C4-2B (cell line): ENCODE measurements around the gene IMPDH1.

Source experiments
- ZFX ChIP-seq: fragments of 450-650 bp; IDR thresholded peaks from 2 replicates; pipeline ENCODE4 v1.6.1; 2017
- TF ChIP-seq, protein P1 (sequence below): fragments of 450-650 bp; conservative IDR thresholded peaks from 2 replicates; pipeline ENCODE4 v1.5.1; 2017; ENCODE audit warnings: mild to moderate bottlenecking

DNA sequence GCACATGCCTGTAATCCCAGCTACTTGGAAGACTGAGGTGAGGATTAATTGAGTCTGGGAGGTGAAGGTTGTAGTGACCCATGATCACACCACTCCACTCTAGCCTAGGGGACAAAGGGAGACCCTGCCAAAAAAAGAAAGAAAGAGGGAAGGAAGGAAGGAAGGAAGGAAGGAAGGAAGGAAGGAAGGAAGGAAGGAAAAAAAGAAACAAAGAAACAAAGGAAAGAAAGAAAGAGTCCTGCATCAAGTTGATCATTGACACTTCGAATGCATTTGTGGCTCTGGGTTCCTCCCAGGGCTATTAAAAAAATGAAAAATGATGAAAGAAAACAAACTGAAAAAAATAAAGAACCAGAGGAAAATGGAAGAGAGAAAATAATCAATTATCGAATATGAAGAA lies 44.4 kb downstream of the IMPDH1 start:
- TF ChIP-seq, protein P1, sequence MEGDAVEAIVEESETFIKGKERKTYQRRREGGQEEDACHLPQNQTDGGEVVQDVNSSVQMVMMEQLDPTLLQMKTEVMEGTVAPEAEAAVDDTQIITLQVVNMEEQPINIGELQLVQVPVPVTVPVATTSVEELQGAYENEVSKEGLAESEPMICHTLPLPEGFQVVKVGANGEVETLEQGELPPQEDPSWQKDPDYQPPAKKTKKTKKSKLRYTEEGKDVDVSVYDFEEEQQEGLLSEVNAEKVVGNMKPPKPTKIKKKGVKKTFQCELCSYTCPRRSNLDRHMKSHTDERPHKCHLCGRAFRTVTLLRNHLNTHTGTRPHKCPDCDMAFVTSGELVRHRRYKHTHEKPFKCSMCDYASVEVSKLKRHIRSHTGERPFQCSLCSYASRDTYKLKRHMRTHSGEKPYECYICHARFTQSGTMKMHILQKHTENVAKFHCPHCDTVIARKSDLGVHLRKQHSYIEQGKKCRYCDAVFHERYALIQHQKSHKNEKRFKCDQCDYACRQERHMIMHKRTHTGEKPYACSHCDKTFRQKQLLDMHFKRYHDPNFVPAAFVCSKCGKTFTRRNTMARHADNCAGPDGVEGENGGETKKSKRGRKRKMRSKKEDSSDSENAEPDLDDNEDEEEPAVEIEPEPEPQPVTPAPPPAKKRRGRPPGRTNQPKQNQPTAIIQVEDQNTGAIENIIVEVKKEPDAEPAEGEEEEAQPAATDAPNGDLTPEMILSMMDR: no peak
- no peak for TF ChIP-seq ZFX
